Epithelial cell of proximal tubule (primary cell): ENCODE measurements around the gene ZFX. TPM values are rescaled to one million over a fixed set of nuclear protein-coding genes. Genes with fewer than 3 reads are reported as not detected.
"Not testable (repeated sequence)": the region's sequence is repeated elsewhere in the genome, so short reads cannot be mapped to it uniquely, and the experiment has no call there.

Experiments used
- DNase-seq: peaks from one replicate; pipeline ENCODE4 v3.0.0-alpha.2; 2011; ENCODE audit warnings: low read depth
- H3K4me3 ChIP-seq: 2 replicates; pipeline ENCODE4 v1.5.1; 2011; ENCODE audit warnings: low read depth, mild to moderate bottlenecking, low read length
- total RNA-seq: library from RNA; depleted of rRNA; stranded (reverse); fragments of >200 nt; gene quantifications from 2 replicates; pipeline ENCODE4 v1.2.3, GENCODE V29; 2015
- TF ChIP-seq, protein P1 (sequence below): conservative IDR thresholded peaks from 2 replicates; pipeline ENCODE4 v1.5.1; 2012; ENCODE audit warnings: low read depth, mild to moderate bottlenecking, low read length

ZFX gene
- total RNA-seq, 1 donor from 2014 or later = 10.8 TPM

DNA sequence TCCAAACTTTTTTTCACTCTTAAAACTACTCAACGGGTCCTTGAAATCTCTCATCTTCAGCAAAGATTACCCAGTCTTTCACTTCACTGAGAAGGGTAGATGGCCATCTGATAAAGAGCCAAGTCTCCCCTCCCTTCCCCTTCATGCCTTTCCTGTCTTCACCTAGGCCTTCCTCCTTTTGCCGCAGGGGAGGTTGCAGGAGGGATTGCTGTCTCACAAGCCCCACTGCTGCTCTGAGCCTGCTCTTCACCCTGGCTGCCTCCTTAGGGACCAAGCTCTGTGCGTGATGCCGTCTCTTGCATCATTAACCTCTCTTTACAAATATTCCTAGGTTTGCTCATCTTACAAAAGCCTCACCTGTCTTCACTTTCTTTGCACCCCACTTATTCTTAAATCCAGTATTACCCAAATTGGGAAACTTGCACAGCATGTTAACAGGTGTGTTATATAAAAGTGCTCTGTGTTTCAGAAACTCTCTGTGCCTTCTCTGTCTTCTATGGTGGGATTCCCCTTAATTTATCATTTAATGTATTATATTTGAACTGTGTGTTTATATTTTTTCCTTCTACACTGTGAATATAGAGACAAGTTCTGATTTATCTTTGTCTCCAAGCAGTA lies 3.8 kb downstream of the ZFX start:
- DNase-seq = no peak
- TF ChIP-seq, protein P1, sequence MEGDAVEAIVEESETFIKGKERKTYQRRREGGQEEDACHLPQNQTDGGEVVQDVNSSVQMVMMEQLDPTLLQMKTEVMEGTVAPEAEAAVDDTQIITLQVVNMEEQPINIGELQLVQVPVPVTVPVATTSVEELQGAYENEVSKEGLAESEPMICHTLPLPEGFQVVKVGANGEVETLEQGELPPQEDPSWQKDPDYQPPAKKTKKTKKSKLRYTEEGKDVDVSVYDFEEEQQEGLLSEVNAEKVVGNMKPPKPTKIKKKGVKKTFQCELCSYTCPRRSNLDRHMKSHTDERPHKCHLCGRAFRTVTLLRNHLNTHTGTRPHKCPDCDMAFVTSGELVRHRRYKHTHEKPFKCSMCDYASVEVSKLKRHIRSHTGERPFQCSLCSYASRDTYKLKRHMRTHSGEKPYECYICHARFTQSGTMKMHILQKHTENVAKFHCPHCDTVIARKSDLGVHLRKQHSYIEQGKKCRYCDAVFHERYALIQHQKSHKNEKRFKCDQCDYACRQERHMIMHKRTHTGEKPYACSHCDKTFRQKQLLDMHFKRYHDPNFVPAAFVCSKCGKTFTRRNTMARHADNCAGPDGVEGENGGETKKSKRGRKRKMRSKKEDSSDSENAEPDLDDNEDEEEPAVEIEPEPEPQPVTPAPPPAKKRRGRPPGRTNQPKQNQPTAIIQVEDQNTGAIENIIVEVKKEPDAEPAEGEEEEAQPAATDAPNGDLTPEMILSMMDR = no peak
- H3K4me3 ChIP-seq = no peak overlapping the region

DNA sequence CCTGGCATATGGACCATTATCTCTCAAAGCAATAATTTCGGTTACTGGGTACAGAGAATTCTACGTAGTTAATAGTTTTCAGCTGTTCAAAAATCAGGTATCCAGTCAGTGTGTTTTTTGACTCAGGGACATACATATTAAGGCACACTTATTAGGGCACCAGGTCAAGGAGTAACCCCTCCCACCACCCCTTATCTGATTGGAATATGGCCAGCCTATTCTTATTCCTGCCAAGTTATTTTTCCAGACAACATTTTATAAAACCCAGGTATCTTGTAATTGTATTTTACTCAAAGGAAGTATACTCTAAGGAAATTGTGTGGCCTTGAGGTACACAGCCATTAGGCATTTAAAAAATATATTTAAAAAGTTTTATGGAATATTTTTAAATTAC lies 4.3 kb downstream of the ZFX start:
- DNase-seq = no peak
- no peak overlapping the region for H3K4me3 ChIP-seq
- TF ChIP-seq, protein P1 = no peak

DNA sequence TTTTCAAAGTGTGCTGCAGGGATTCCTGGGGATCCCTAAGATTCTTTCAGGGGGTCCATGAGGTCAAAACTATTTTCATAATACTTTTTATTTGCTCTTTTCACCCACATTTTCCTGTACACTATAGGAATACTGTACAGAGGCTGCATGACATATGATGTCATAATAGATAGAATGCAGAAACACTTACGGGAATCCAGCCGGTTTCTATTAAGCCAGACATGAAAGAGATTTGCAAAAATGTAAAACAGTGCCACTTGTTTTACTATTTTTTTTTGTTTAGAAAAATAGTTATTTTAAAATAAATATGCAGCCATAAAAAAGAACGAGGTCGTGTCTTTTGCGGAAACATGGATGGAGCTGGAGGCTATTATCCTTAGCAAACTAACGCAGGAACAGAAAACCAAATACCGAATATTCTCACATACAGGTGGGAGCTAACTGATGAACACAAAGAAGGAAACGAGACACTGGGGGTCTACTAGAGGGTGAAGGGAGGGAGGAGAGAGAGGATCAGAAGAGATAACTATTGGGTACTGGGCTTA lies 5.0 kb downstream of the ZFX start:
- H3K4me3 ChIP-seq = no peak overlapping the region
- no peak for DNase-seq
- TF ChIP-seq, protein P1 = no peak

DNA sequence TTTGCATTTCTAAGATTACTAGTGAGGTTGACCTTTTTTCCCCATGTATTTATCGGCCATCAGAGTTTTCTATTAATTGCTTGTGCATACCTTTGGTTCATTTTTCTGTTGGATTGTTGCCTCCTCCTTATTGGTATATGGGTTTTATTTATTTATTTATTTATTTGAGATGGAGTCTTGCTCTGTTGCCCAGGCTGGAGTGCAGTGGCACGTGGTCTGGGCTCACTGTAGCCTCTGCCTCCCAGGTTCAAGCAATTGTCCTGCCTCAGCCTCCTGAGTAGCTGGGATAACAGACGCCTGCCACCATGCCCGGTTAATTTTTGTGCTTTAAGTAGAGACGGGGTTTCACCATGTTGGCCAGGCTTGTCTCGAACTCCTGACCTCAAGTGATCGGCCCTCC lies 6.2 kb downstream of the ZFX start:
- not testable (repeated sequence) for H3K4me3 ChIP-seq, DNase-seq

DNA sequence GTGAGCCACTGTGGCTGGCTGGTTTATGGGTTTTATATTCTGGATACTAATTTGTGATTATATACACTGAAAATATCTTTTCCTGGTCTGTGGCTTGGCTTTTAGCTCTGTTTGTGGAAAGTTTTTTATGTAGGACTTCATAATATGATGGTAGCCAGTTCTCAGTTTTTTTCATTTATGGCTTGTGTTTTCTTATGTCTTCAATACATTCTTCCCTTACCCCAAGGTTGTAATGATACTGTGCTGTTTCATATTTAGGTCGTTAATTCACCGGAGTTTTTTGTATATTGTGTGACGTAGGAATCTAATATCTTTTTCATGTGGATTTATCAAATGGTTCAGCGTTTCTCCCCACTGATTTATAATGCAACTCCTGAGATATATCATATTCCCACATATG lies 6.6 kb downstream of the ZFX start:
- TF ChIP-seq, protein P1 = no peak
- no peak for DNase-seq
- no peak overlapping the region for H3K4me3 ChIP-seq

DNA sequence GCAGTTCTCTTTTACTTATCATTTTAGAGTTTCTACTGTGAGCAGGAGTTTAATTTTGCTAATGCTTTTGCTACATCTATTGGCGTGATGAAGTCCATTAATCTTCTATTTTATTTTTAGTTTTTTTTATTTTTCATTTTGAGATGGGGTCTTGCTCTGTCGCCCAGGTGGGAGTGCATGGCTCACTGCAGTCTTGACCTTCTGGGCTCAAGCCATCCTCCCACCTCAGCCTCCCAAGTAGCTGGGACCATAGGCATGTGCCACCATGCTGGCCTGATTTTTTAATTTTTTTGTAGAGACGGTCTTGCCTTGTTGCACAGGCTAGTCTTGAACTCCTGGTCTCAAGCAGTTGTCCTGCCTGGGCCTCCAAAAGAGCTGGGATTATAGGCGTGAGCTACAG lies 9.4 kb downstream of the ZFX start:
- no peak overlapping the region for H3K4me3 ChIP-seq
- TF ChIP-seq, protein P1 = no peak
- DNase-seq = no peak

DNA sequence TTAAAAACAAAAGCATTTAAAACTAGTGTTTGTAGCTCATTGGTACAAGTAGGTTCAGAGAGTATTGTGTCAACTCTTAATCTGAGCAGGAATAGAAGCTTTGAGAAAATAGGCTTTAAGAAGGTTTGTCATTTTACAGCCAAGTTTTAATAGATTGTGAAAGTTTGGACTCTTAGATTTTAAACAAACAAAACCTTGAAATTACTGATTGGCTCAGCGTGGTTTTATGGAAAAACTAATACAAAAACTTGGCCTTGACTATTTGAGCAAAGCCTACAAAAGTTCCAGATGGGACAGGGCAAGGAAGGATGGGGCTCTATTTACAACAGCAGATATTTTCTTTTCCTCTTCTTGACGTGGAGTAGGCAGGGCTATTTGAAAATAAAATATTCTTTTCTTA lies 16.5 kb downstream of the ZFX start:
- no peak for DNase-seq
- TF ChIP-seq, protein P1 = no peak
- H3K4me3 ChIP-seq = no peak overlapping the region
